ENCODE measurements around the gene PTGR3.

GRCh38 chr18:75250471-75250821, 41.5 kb upstream of the PTGR3 start:
- TF ChIP-seq CEBPB (IDR thresholded peaks at IDR 0.05; ENCODE audit: low read depth, low read length) (no peak), BACH1 (IDR thresholded peaks at IDR 0.05; ENCODE audit: low read length) (no peak), SP1 (IDR thresholded peaks at IDR 0.05; ENCODE audit: low read depth, low read length) (no peak), SIN3A (conservative IDR thresholded peaks at IDR 0.05 in 1 of 2, IDR thresholded peaks at IDR 0.05 in 1 of 2; ENCODE audit: low read depth in 1 of 2, low read length in 2 of 2) (no peak), CTCF (IDR thresholded peaks at IDR 0.05; ENCODE audit: control extremely low read depth in 1 of 3, insufficient read depth in 1 of 3, low read depth in 1 of 3, low read length in 3 of 3) (no peak), NRF1 (IDR thresholded peaks at IDR 0.05; ENCODE audit: low read depth, low read length) (no peak)

All from H1 (cell line).